Mammary epithelial cell (primary cell): ENCODE results near the gene TFEB.

Source experiments
- CTCF ChIP-seq, 2 donors: IDR thresholded peaks in 1 of 2; conservative IDR thresholded peaks in 1 of 2; 2 replicates each; pipeline ENCODE4 v1.5.1; 2011 to 2012; ENCODE audit warnings: inconsistent platforms in 2 of 2, low read length in 2 of 2, mild to moderate bottlenecking in 2 of 2, control low read depth in 1 of 2, low read depth in 1 of 2; ENCODE audit not compliant: insufficient read depth in 1 of 2; ENCODE audit errors: extremely low read depth in 1 of 2
- EZH2 ChIP-seq: IDR thresholded peaks from 2 replicates; pipeline ENCODE4 v1.6.1; 2012; ENCODE audit warnings: low read length, inconsistent platforms, borderline replicate concordance

GRCh38 chr6:41728073-41728936 is 7.1 kb downstream of the TFEB start:
- TF ChIP-seq CTCF (conservative IDR thresholded peaks at IDR 0.05 in 1 of 2, IDR thresholded peaks at IDR 0.05 in 1 of 2; ENCODE audit: extremely low read depth in 1 of 2, insufficient read depth in 1 of 2, low read depth in 1 of 2, low read length in 2 of 2) (no peak), EZH2 (no peak)
